Right ventricle myocardium inferior (tissue), 1 donor: ENCODE measurements around the gene CDC26. TPM values are rescaled to one million over a fixed set of nuclear protein-coding genes. Genes with fewer than 3 reads are reported as not detected.
"Not testable (repeated sequence)": the region's sequence is repeated elsewhere in the genome, so short reads cannot be mapped to it uniquely, and the experiment has no call there.

Experiments
- ATAC-seq: fragments of 200-7000 bp; cut with Tn5 transposase; one replicate; pipeline ENCODE4 v1.9.1; 2020; ENCODE audit warnings: mild to moderate bottlenecking, moderate library complexity
- DNase-seq: peaks from one replicate; pipeline ENCODE4 v3.0.0; 2021; ENCODE audit errors: missing footprints
- intact Hi-C: fragments of 100-400 bp; cut with DNase I; formaldehyde crosslinking; loops from one replicate; pipeline ENCODE4 v1.11.0; 2022
- total RNA-seq: library from RNA; stranded (reverse); fragmentation: NEBNext Ultra II Directional; extraction: Animal tissue kit (Norgen Biotek cat#: 25700); gene quantifications from one replicate; pipeline ENCODE4 v1.2.1, GENCODE V29; 2021
- donor health status: DM: no; HTN: yes; CAD: no; lungs with severe emphysema.

CDC26 gene
- total RNA-seq, 1 donor from 2014 or later, result 38.3 TPM

- DNase-seq, intact Hi-C loops, ATAC-seq: not testable (repeated sequence)
Observed at GRCh38 chr9:113249661-113250060, 25.7 kb downstream of the CDC26 start.

GRCh38 chr9:113247640-113248039, 27.7 kb downstream of the CDC26 start:
- intact Hi-C loops, result no loop called here
- DNase-seq, result no peak
- no peak for ATAC-seq

- intact Hi-C loops, result no loop called here
- no peak for ATAC-seq
- DNase-seq, result no peak
Observed at GRCh38 chr9:113246928-113247327, 28.4 kb downstream of the CDC26 start.

GRCh38 chr9:113245894-113246293, 29.5 kb downstream of the CDC26 start:
- no peak for DNase-seq
- intact Hi-C loops, result no loop called here
- ATAC-seq, result no peak

DNA sequence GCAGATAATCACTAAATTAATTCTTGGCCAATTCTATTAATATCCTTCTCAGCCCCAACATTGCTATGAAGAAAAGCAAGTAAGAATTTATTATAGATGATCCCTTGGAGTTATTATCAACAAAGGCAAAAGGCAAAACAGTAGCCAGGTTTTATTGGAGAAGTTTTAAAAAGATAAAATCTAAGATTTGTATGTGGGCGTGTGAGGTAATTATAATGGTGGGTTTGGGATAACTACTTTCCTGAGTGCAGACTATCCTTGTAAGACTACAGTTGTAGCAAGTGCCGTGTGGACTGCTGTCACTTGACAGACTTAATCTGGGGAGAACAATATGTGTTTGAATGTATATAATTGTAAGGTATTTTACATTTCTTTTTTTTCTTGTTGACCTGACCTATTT, 30.8 kb downstream of the CDC26 start:
- ATAC-seq, result no peak
- intact Hi-C loops, result no loop called here
- DNase-seq, result no peak

- no peak for ATAC-seq
- no peak for DNase-seq
- intact Hi-C loops, result no loop called here
Observed at GRCh38 chr9:113241161-113241560, 34.2 kb downstream of the CDC26 start.

DNA sequence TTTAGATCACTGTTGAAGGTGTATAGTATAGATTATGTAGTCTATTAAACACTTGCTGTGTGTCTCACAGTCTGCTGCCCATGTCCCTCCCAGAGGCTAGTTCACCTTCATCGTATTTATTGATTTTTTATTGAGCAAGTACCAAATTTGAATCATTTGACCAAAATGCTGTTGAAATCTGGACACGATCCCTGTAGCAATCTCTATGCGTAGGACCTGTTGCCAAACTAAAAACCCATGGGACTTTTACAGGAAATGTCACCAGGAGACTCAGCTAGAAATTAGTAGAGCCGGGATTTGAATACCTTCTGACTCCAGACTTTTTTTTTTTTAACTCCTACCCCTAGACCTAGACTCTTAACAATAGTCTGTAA, 36.5 kb downstream of the CDC26 start:
- DNase-seq (no peak), ATAC-seq (no peak)
- intact Hi-C loops, result no loop called here

- ATAC-seq (no peak), DNase-seq (no peak)
- intact Hi-C loops, result no loop called here
Observed at GRCh38 chr9:113238202-113238858, 37.0 kb downstream of the CDC26 start.

GRCh38 chr9:113237026-113237425, 38.3 kb downstream of the CDC26 start:
- ATAC-seq (peak; percentile 78), DNase-seq (no peak)
- intact Hi-C loops, result no loop called here

DNA sequence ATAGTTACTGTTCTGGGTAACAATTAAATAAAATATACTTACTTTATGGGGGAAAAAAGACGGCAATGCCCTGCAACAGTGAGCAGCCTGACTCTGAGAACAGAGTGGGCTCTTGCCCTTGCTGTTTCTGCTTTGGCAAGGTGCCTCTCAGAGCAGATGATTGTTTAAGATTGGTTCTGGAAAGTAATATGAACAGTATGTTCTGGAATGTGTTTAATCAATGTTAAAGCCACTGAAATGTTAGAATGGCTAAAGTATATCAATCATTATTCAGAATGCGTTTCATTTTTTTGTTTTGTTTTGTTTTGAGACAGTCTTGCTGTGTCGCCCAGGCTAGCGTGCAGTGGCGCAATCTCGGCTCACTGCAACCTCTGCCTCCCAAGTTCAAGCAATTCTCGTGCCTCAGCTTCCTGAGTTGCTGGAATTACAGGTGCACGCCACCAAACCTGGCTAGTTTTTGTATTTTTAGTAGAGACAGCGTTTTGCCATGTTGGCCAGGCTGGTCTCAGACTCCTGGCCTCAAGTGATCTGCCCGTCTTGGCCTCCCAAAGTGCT, 39.6 kb downstream of the CDC26 start:
- DNase-seq, intact Hi-C loops, ATAC-seq: not testable (repeated sequence)

DNA sequence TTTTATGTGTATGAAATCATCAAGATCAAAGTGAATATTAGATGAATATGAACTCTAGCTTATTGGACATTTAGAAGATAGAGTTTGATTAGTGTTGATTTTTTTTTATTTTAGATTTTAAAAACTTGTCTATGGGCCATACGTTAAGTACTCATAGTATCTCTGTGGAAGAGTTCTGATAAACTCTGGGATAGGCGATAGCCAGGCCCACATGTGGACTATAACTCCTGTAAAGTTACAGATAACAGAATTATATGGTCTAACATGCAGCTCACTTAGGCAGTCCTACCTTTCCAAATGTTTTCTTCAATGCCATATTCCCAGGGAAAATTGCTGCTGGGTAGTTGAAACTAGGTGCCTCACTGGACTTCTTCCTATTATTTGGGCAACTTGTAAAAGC, 43.7 kb downstream of the CDC26 start:
- DNase-seq (no peak), ATAC-seq (no peak)
- intact Hi-C loops, result no loop called here

GRCh38 chr9:113228130-113228665, 47.2 kb downstream of the CDC26 start:
- ATAC-seq (no peak), DNase-seq (no peak)
- intact Hi-C loops, result no loop called here

DNA sequence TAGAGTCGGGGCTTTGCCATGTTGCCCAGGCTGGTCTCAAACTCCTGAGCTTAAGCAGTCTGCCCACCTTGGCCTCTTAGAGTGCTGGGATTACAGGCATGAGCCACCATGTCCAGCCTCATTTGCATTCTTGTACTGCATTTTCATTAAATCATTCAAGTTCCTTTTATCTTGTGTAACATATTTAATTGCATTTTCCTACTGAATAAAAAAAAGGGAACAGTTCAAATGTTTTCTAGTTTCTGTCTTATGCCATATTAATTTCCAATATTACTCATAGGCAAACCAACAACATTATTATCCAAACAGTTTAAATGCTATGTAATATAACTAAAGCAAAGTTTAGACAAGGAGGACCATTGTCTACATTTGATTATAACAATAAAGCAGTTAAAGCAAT, 47.9 kb downstream of the CDC26 start:
- ATAC-seq (no peak), DNase-seq (no peak)
- intact Hi-C loops, result no loop called here

DNA sequence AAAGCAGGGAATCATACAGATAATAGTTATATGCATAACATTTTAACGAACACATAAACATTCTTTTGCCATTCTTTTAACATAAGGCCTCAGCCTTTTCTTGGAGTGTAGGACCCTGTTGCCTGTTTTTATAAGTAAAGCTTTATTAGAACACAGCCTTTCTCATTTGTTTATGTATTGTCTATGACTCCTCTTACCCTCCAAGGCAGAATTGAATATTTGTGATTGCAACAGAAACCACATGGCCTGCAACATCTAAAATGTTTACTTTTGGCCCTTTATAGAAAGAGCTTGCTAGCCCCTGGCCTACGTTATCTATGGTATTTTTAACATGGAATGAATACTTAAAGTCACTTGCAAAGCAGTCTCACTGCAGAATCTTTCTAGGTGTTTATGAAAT, 51.4 kb downstream of the CDC26 start:
- DNase-seq (no peak), ATAC-seq (no peak)
- intact Hi-C loops, result no loop called here

GRCh38 chr9:113222482-113222841, 52.9 kb downstream of the CDC26 start:
- DNase-seq (no peak), ATAC-seq (no peak)
- intact Hi-C loops, result no loop called here

DNA sequence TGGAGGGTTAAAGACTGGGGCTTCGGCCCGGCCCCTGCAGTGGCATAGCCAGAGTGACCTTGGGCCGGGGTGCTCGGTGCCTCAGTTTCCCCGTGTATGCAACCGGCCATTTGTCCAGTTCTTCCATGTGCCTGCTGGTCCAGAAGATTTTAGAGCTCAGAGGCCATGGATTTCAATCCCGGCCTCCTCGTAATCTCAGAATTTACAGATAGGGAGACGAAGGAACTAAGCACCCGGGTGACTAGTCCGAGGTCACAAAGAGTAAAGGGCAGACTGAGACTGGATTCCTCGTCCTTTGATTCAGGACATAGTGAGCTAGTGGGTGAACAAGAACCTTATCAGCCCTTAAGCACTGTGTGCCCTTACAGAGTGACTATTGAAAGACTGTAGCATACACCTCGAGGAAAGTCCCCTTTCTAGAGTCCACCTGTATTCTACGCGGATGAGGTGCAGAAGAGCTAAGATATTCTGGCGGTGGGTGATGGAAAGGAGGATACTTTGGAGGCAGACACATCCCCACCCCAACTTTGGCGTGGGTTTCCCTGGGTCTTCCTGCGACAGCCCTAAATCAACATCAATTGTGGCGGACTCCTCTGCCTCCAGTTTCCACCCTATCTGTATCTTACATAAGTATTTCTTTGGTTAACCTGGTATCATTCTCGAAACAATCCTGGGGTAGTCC, 53.4 kb downstream of the CDC26 start:
- DNase-seq, result no peak
- intact Hi-C loops, result loop anchor here (2.0 kb wide), 1 partner anchor 53 kb away; the partner anchor contains the start of genes CDC26 and PRPF4
- ATAC-seq, result no peak

- intact Hi-C loops, result loop anchor here (2.0 kb wide), 1 partner anchor 54 kb away; the partner anchor contains the start of genes CDC26 and PRPF4
- ATAC-seq (peak; percentile 99), DNase-seq (peak; percentile 98)
Observed at GRCh38 chr9:113221003-113221799, 54.2 kb downstream of the CDC26 start, which contains the start of the genes FKBP15 and SLC31A1. TSS of gene FKBP15 (minus strand) at chr9:113221277. CDS start at chr9:113221243, 34 bp downstream. TSS of gene SLC31A1 (plus strand) at chr9:113221544. CDS start at chr9:113256149, 34,605 bp downstream.

DNA sequence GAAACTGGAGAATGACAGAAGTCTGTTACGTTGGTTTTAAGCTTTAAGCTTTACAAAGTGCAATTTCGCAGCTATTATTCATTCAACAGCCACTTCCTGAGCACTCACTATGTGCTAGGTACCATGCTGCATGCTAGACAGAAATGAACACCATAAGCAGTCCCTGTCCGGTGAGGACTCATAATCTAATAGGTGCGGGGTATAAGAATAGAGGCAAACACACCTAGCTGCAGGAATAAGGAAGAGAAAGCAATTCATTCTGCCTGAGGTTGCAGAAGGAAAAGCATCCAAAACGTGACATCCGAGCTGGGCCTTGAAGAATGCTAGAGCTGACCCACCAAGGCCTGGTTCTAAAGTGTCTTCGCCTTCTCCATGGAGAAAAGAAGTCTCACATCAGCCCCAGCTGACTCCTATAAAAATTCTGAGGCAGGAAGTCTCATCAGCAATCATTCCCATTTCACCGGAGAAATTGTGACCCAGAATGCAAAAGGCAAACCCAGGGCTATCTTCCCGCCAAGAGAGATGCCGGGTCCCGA, 54.8 kb downstream of the CDC26 start:
- DNase-seq (no peak), ATAC-seq (no peak)
- intact Hi-C loops, result loop anchor here (2.0 kb wide), 1 partner anchor 54 kb away; the partner anchor contains the start of genes CDC26 and PRPF4

DNA sequence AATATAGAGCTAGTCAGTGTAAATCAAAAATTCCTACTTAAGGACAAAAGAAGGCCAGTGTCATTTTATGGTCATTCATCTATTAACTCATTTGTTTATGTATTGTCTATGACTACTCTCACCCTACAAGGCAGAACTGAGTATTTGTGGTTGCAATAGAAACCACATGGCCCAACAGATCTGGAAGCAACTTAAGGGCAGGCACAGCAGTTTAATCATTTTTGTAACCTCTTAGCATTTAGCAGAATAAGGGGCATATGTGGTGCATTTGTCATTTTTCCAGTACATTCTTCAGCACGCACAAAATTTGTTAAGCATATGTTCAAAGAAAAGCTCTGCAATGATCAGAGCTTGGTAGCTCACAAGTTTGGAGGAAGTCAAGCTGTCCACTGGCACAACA, 55.4 kb downstream of the CDC26 start:
- DNase-seq (no peak), ATAC-seq (no peak)
- intact Hi-C loops, result loop anchor here (2.0 kb wide), 1 partner anchor 55 kb away; the partner anchor contains the start of genes CDC26 and PRPF4
